ENCODE data around the gene EXOSC3. TPM values are rescaled to one million over a fixed set of nuclear protein-coding genes. Genes with fewer than 3 reads are reported as not detected.

EXOSC3 gene
- polyA plus RNA-seq, 1 donor (not counting 4 experiments of a cell fraction or from before 2014, with no cell fraction given), result 48.8 TPM

- peaks cover 0 to 1% of the 10 kb centered on the region in 2 experiments for H3K36me3 ChIP-seq (ENCODE audit: control insufficient read depth in 2 of 2, extremely low read depth in 1 of 2, insufficient read depth in 2 of 2, low read length in 2 of 2)
- peaks cover 14% of the 10 kb centered on the region for H3K4me1 ChIP-seq (ENCODE audit: control insufficient read depth, extremely low read depth, insufficient read depth, low read length)
- H3K9ac ChIP-seq (ENCODE audit: control insufficient read depth, extremely low read depth, insufficient read depth, low read length), result no peak overlapping the region
- H3K27ac ChIP-seq (ENCODE audit: control insufficient read depth, insufficient read depth, low read length), result no peak overlapping the region
- H3K79me2 ChIP-seq (ENCODE audit: control insufficient read depth, insufficient read depth, low read length), result peaks cover 28% of the 10 kb centered on the region
- DNase-seq (ENCODE audit: low read depth, low spot score) (no peak), FAIRE-seq (no peak)
- dilution Hi-C loops (cut with MboI; ENCODE audit: extremely low pct_ligation_motif_present, low sequenced_read_pairs), result no loop called here
- TF ChIP-seq EZH2 (IDR thresholded peaks at IDR 0.05; ENCODE audit: low read length) (no peak), CTCF (optimal IDR thresholded peaks at IDR 0.05 in 1 of 3, IDR thresholded peaks at IDR 0.05 in 1 of 3, conservative IDR thresholded peaks at IDR 0.05 in 1 of 3; ENCODE audit: extremely low read depth in 1 of 3, insufficient read depth in 2 of 3, low read length in 3 of 3) (no peak)
- no peak overlapping the region for H3K4me3 ChIP-seq (ENCODE audit: control insufficient read depth in 2 of 3, extremely low read depth in 1 of 3, insufficient read depth in 2 of 3, low read depth in 1 of 3, low read length in 3 of 3)
- H3K4me2 ChIP-seq (ENCODE audit: control insufficient read depth, extremely low read depth, insufficient read depth, low read depth, low read length), result no peak overlapping the region
- H3K9me1 ChIP-seq (ENCODE audit: control insufficient read depth, extremely low read depth, insufficient read depth, low read length), result no peaks in the 10 kb centered on the region
- H3K27me3 ChIP-seq (ENCODE audit: control insufficient read depth, extremely low read depth, insufficient read depth, low read length), result no peaks in the 10 kb centered on the region
- H2AFZ ChIP-seq (ENCODE audit: control insufficient read depth, low read length), result no peak overlapping the region
- H3K9me3 ChIP-seq (ENCODE audit: control insufficient read depth, low read depth, low read length), result no peaks in the 10 kb centered on the region
- peaks cover 4% of the 10 kb centered on the region for H4K20me1 ChIP-seq (ENCODE audit: control insufficient read depth, extremely low read depth, insufficient read depth, low read length)
Observed at GRCh38 chr9:37798677-37799076, 13.8 kb upstream of the EXOSC3 start.

GRCh38 chr9:37796232-37796631 is 11.4 kb upstream of the EXOSC3 start:
- no peak for FAIRE-seq
- H3K9me1 ChIP-seq (ENCODE audit: control insufficient read depth, extremely low read depth, insufficient read depth, low read length), result no peaks in the 10 kb centered on the region

More at GRCh38 chr9:37796232-37796631, 11.4 kb upstream of the EXOSC3 start:
- Histone ChIP-seq H2AFZ (ENCODE audit: control insufficient read depth, low read length) (no peak overlapping the region), H3K79me2 (ENCODE audit: control insufficient read depth, insufficient read depth, low read length) (peaks cover 5% of the 10 kb centered on the region), H3K4me1 (ENCODE audit: control insufficient read depth, extremely low read depth, insufficient read depth, low read length) (peaks cover 4% of the 10 kb centered on the region), H3K4me2 (ENCODE audit: control insufficient read depth, extremely low read depth, insufficient read depth, low read depth, low read length) (no peak overlapping the region), H3K9ac (ENCODE audit: control insufficient read depth, extremely low read depth, insufficient read depth, low read length) (no peak overlapping the region), H3K36me3 (ENCODE audit: control insufficient read depth in 2 of 2, extremely low read depth in 1 of 2, insufficient read depth in 2 of 2, low read length in 2 of 2) (no peaks in the 10 kb centered on the region), H4K20me1 (ENCODE audit: control insufficient read depth, extremely low read depth, insufficient read depth, low read length) (no peaks in the 10 kb centered on the region), H3K9me3 (ENCODE audit: control insufficient read depth, low read depth, low read length) (no peaks in the 10 kb centered on the region), H3K27ac (ENCODE audit: control insufficient read depth, insufficient read depth, low read length) (no peak overlapping the region), H3K4me3 (ENCODE audit: control insufficient read depth in 2 of 3, extremely low read depth in 1 of 3, insufficient read depth in 2 of 3, low read depth in 1 of 3, low read length in 3 of 3) (no peak overlapping the region), H3K27me3 (ENCODE audit: control insufficient read depth, extremely low read depth, insufficient read depth, low read length) (no peaks in the 10 kb centered on the region)
- no peak for DNase-seq (ENCODE audit: low read depth, low spot score)
- dilution Hi-C loops (cut with MboI; ENCODE audit: extremely low pct_ligation_motif_present, low sequenced_read_pairs), result no loop called here
- TF ChIP-seq CTCF (optimal IDR thresholded peaks at IDR 0.05 in 1 of 3, IDR thresholded peaks at IDR 0.05 in 1 of 3, conservative IDR thresholded peaks at IDR 0.05 in 1 of 3; ENCODE audit: extremely low read depth in 1 of 3, insufficient read depth in 2 of 3, low read length in 3 of 3) (no peak), EZH2 (IDR thresholded peaks at IDR 0.05; ENCODE audit: low read length) (no peak)

All from keratinocyte (primary cell).